ENCODE data around the gene SLC31A2. TPM values are rescaled to one million over a fixed set of nuclear protein-coding genes. Genes with fewer than 3 reads are reported as not detected.

SLC31A2 gene
- total and polyA plus RNA-seq, 2 donors from 2014 or later, result 10.6 to 18.6 TPM

GRCh38 chr9:113192455-113192854 lies 41.6 kb downstream of the SLC31A2 start:
- Histone ChIP-seq H3K36me3 (ENCODE audit: control insufficient read depth in 2 of 3, insufficient read depth in 3 of 3, low read length in 3 of 3) (peaks cover 6 to 23% (median 20%) of the 10 kb centered on the region in 3 donors), H3K9ac (ENCODE audit: low read length in 3 of 3) (no peak overlapping the region), H3K4me3 (ENCODE audit: low read length in 3 of 3) (no peak overlapping the region), H3K9me3 (ENCODE audit: control insufficient read depth in 2 of 3, insufficient read depth in 1 of 3, low read length in 3 of 3) (no peaks in the 10 kb centered on the region), H3K27me3 (ENCODE audit: control insufficient read depth, insufficient read depth, low read length) (no peaks in the 10 kb centered on the region), H3K4me1 (ENCODE audit: control insufficient read depth in 2 of 3, insufficient read depth in 2 of 3, low read depth in 1 of 3, low read length in 3 of 3) (no peaks in the 10 kb centered on the region), H3K27ac (ENCODE audit: low read depth in 2 of 2, low read length in 2 of 2) (no peak overlapping the region)
- no peak for TF ChIP-seq CTCF (IDR thresholded peaks at IDR 0.05; ENCODE audit: borderline replicate concordance, extremely low read depth, insufficient read depth)
- intact Hi-C loops (cut with DNase I), result no loop called here
- DNase-seq (no peak), FAIRE-seq (no peak)

GRCh38 chr9:113199683-113200329 lies 49.0 kb downstream of the SLC31A2 start:
- H3K36me3 ChIP-seq (ENCODE audit: control insufficient read depth in 2 of 3, insufficient read depth in 3 of 3, low read length in 3 of 3), result peaks cover 5 to 30% (median 16%) of the 10 kb centered on the region in 3 donors
- no peak overlapping the region for H3K27ac ChIP-seq (ENCODE audit: low read depth in 2 of 2, low read length in 2 of 2)
- TF ChIP-seq CTCF (IDR thresholded peaks at IDR 0.05; ENCODE audit: borderline replicate concordance, extremely low read depth, insufficient read depth), result no peak
- H3K4me3 ChIP-seq (ENCODE audit: low read length in 3 of 3), result no peak overlapping the region
- no peak for DNase-seq
- no peak for FAIRE-seq
- no peak overlapping the region for H3K9ac ChIP-seq (ENCODE audit: low read length in 3 of 3)
- intact Hi-C loops (cut with DNase I), result no loop called here
- no peaks in the 10 kb centered on the region for H3K9me3 ChIP-seq (ENCODE audit: control insufficient read depth in 2 of 3, insufficient read depth in 1 of 3, low read length in 3 of 3)
- no peaks in the 10 kb centered on the region for H3K4me1 ChIP-seq (ENCODE audit: control insufficient read depth in 2 of 3, insufficient read depth in 2 of 3, low read depth in 1 of 3, low read length in 3 of 3)
- H3K27me3 ChIP-seq (ENCODE audit: control insufficient read depth, insufficient read depth, low read length), result no peaks in the 10 kb centered on the region

- H3K9ac ChIP-seq (ENCODE audit: low read length in 3 of 3), result no peak overlapping the region
- no peaks in the 10 kb centered on the region for H3K27me3 ChIP-seq (ENCODE audit: control insufficient read depth, insufficient read depth, low read length)
- intact Hi-C loops (cut with DNase I), result no loop called here
- TF ChIP-seq CTCF (IDR thresholded peaks at IDR 0.05; ENCODE audit: borderline replicate concordance, extremely low read depth, insufficient read depth), result no peak
- H3K27ac ChIP-seq (ENCODE audit: low read depth in 2 of 2, low read length in 2 of 2), result no peak overlapping the region
- DNase-seq (no peak), FAIRE-seq (no peak)
- no peaks in the 10 kb centered on the region for H3K9me3 ChIP-seq (ENCODE audit: control insufficient read depth in 2 of 3, insufficient read depth in 1 of 3, low read length in 3 of 3)
- peaks cover 9 to 27% (median 21%) of the 10 kb centered on the region in 3 donors for H3K36me3 ChIP-seq (ENCODE audit: control insufficient read depth in 2 of 3, insufficient read depth in 3 of 3, low read length in 3 of 3)
- H3K4me1 ChIP-seq (ENCODE audit: control insufficient read depth in 2 of 3, insufficient read depth in 2 of 3, low read depth in 1 of 3, low read length in 3 of 3), result no peaks in the 10 kb centered on the region
- H3K4me3 ChIP-seq (ENCODE audit: low read length in 3 of 3), result no peak overlapping the region
Measured at GRCh38 chr9:113205432-113205831, 54.6 kb downstream of the SLC31A2 start.

GRCh38 chr9:113205861-113206260 lies 55.1 kb downstream of the SLC31A2 start:
- H3K27ac ChIP-seq (ENCODE audit: low read depth in 2 of 2, low read length in 2 of 2), result no peak overlapping the region

More at GRCh38 chr9:113205861-113206260, 55.1 kb downstream of the SLC31A2 start:
- Histone ChIP-seq H3K36me3 (ENCODE audit: control insufficient read depth in 2 of 3, insufficient read depth in 3 of 3, low read length in 3 of 3) (peaks cover 9 to 29% (median 24%) of the 10 kb centered on the region in 3 donors), H3K9ac (ENCODE audit: low read length in 3 of 3) (no peak overlapping the region), H3K4me1 (ENCODE audit: control insufficient read depth in 2 of 3, insufficient read depth in 2 of 3, low read depth in 1 of 3, low read length in 3 of 3) (no peaks in the 10 kb centered on the region), H3K27me3 (ENCODE audit: control insufficient read depth, insufficient read depth, low read length) (no peaks in the 10 kb centered on the region), H3K4me3 (ENCODE audit: low read length in 3 of 3) (no peak overlapping the region), H3K9me3 (ENCODE audit: control insufficient read depth in 2 of 3, insufficient read depth in 1 of 3, low read length in 3 of 3) (no peaks in the 10 kb centered on the region)
- no peak for TF ChIP-seq CTCF (IDR thresholded peaks at IDR 0.05; ENCODE audit: borderline replicate concordance, extremely low read depth, insufficient read depth)
- DNase-seq (no peak), FAIRE-seq (no peak)
- intact Hi-C loops (cut with DNase I), result no loop called here

Data from kidney (tissue), 14 donors.